ENCODE measurements around the gene GLB1L.

- no peak for TF ChIP-seq TAF1 (conservative IDR thresholded peaks at IDR 0.05)
- TF ChIP-seq CTCF (IDR thresholded peaks at IDR 0.05; ENCODE audit: low read depth, low read length, missing input control): no peak
- no peak for TF ChIP-seq EGR1 (IDR thresholded peaks at IDR 0.05; ENCODE audit: low read depth in 2 of 2)
- no peak for TF ChIP-seq REST (IDR thresholded peaks at IDR 0.05)
- no peak for TF ChIP-seq RAD21 (IDR thresholded peaks at IDR 0.05)
- no peak for TF ChIP-seq GABPA (IDR thresholded peaks at IDR 0.05 in 1 of 2, conservative IDR thresholded peaks at IDR 0.05 in 1 of 2)
- no peak for TF ChIP-seq MAX (IDR thresholded peaks at IDR 0.05)
- no peak for TF ChIP-seq RXRA (IDR thresholded peaks at IDR 0.05)
Measured at GRCh38 chr2:219284501-219285372, 39.5 kb upstream of the GLB1L start.
